HG02642 (cell line): ENCODE data around the gene INS.

Experiments
- ATAC-seq: cut with Tn5 transposase; IDR thresholded peaks from one replicate; pipeline ENCODE4 v1.9.1; 2021; ENCODE audit warnings: mild to moderate bottlenecking; ENCODE audit not compliant: unreplicated experiment, poor library complexity

The INS gene

GRCh38 chr11:2151500-2152257, 9.3 kb downstream of the INS start:
- ATAC-seq = no peak

- no peak for ATAC-seq
These were observed 10.9 kb downstream of the INS start for GRCh38 chr11:2149864-2150847.

- ATAC-seq = no peak
These were observed 11.5 kb downstream of the INS start for GRCh38 chr11:2149460-2149859.

- no peak for ATAC-seq
These were observed 12.4 kb downstream of the INS start for GRCh38 chr11:2148595-2148994.

- no peak for ATAC-seq
These were observed 13.6 kb downstream of the INS start for GRCh38 chr11:2147391-2147790.

GRCh38 chr11:2146051-2146450, 15.0 kb downstream of the INS start:
- no peak for ATAC-seq

- ATAC-seq = no peak
These were observed 16.3 kb downstream of the INS start for GRCh38 chr11:2144544-2145248.

GRCh38 chr11:2143799-2144543, 17.0 kb downstream of the INS start:
- no peak for ATAC-seq

GRCh38 chr11:2143477-2143798, 17.6 kb downstream of the INS start:
- no peak for ATAC-seq

- no peak for ATAC-seq
These were observed 18.2 kb downstream of the INS start for GRCh38 chr11:2142762-2143202.

- no peak for ATAC-seq
These were observed 18.7 kb downstream of the INS start for GRCh38 chr11:2142300-2142759.

- ATAC-seq = no peak
These were observed 20.3 kb downstream of the INS start for GRCh38 chr11:2140411-2141400.

- no peak for ATAC-seq
These were observed 21.2 kb downstream of the INS start for GRCh38 chr11:2139621-2140337.

- ATAC-seq = no peak
These were observed 21.9 kb downstream of the INS start, which contains the start of gene IGF2 for GRCh38 chr11:2139123-2139521. IGF2 (minus strand) TSS chr11:2139389; CDS start chr11:2135523, 3,866 bp downstream.

- ATAC-seq = no peak
These were observed 22.4 kb downstream of the INS start for GRCh38 chr11:2138431-2139122.

- ATAC-seq = no peak
These were observed 23.0 kb downstream of the INS start for GRCh38 chr11:2138068-2138430.

- ATAC-seq = no peak
These were observed 23.6 kb downstream of the INS start for GRCh38 chr11:2137202-2138067.
